ENCODE measurements around the gene P4HA2. TPM values are rescaled to one million over a fixed set of nuclear protein-coding genes. Genes with fewer than 3 reads are reported as not detected.

P4HA2 gene
- total RNA-seq: 10 to 100 TPM; 15.1 to 19.6 TPM
- 16.6 TPM for polyA plus RNA-seq (2013, experiment 1 of 2)
- polyA plus RNA-seq (2013, experiment 2 of 2): 14.6 TPM
- long read RNA-seq, experiment 1, partial matches to known transcripts: 4 of 6 reads
- long read RNA-seq, experiment 1, other reads (novel, unspliced or antisense): 1 of 6 reads
- long read RNA-seq, experiment 2, transcript P4HA2-202 (15 exons, 2,313 nt): major isoform, 12 of 36 reads
- long read RNA-seq, experiment 2, partial matches to known transcripts: 5 of 36 reads
- long read RNA-seq, experiment 2, other reads (novel, unspliced or antisense): 15 of 36 reads
- long read RNA-seq, experiment 3, transcript P4HA2-202 (15 exons, 2,313 nt): major isoform, 50 of 95 reads
- long read RNA-seq, experiment 3, transcript P4HA2-201 (16 exons, 2,230 nt): minor isoform, 5 of 95 reads
- long read RNA-seq, experiment 3, partial matches to known transcripts: 3 of 95 reads
- long read RNA-seq, experiment 3, other reads (novel, unspliced or antisense): 33 of 95 reads
- long read RNA-seq, experiment 4, partial matches to known transcripts: 0 of 8 reads
- long read RNA-seq, experiment 4, other reads (novel, unspliced or antisense): 4 of 8 reads

DNA sequence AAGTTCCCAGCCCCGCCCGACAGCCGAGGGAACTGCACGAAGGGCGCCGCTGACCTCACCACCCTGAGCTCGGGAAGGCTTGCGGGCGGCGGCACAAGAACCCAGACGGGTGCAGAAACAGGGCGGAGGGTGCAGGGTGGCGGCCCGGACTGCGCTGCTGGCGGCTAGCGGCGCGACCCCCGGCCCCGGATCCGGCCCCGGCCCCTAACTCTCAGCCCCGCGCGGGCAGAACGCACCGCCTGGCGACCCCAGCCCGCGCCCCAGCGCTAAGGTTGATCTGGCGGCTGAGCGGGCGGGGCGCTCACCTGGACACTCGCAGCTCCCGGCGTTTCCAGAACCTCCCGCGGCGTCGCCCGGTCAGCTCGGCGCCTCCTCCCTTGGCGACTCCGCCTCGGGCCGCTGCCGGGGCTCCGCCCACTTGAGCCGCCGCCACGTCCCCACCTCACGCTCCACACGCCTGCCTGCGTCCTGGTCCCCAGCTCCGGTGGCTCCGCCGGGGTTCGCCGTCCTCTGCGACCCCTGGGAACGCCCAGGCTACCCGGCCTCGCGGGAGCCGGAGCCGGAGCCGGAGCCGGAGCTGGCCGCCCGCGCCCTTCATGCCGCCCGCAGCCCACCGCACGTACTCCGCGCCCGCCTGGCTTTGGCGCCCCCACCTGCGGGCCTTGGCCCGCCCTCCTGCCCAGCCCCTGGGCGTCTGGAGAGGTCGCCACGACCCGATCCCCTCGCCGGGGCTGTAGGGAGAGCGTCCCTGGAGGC, at the start of gene P4HA2:
P4HA2 (minus strand) TSS at position 369 of the 756 bp plus-strand sequence. CDS start 9,227 bp downstream, outside the sequence.
- H3K9me3 Mint-ChIP-seq: no peaks in the 10 kb centered on the region
- no peak within 1 kb of the TSS for H3K27ac ChIP-seq (ENCODE audit: low read depth, low read length)
- H3K36me3 ChIP-seq (ENCODE audit: control insufficient read depth, insufficient read depth, low read length): no peaks in the 10 kb centered on the region
- H3K4me1 ChIP-seq (ENCODE audit: control insufficient read depth, insufficient read depth, low read length): no peaks in the 10 kb centered on the region
- H3K27me3 ChIP-seq (ENCODE audit: control insufficient read depth, insufficient read depth, low read length, poor library complexity, severe bottlenecking): peaks cover 63% of the 10 kb centered on the region
- TF ChIP-seq CTCF (conservative IDR thresholded peaks at IDR 0.05): no peak
- 0% methylated on average over 15 to 92 of the region's 92 CpGs for WGBS, 2 experiments (ENCODE audit: insufficient coverage in 1 of 2, insufficient read length in 1 of 2)
- H3K27ac Mint-ChIP-seq: no peak within 1 kb of the TSS
- peaks cover 8% of the 10 kb centered on the region for H3K4me1 Mint-ChIP-seq
- H3K9me3 ChIP-seq (ENCODE audit: control insufficient read depth, low read length): no peaks in the 10 kb centered on the region
- H3K27me3 Mint-ChIP-seq (ENCODE audit: insufficient read depth): peaks cover 61% of the 10 kb centered on the region
- H3K4me3 ChIP-seq (ENCODE audit: low read length): peak within 1 kb of the TSS; percentile 76
- H3K36me3 Mint-ChIP-seq (ENCODE audit: low read depth): no peaks in the 10 kb centered on the region
- H3K9ac ChIP-seq (ENCODE audit: extremely low read depth, low read length, poor library complexity, severe bottlenecking): peak within 1 kb of the TSS; percentile 59
- peak within 1 kb of the TSS; percentile 56 for H3K4me3 Mint-ChIP-seq
- peak; percentile 90 for DNase-seq

- no peaks in the 10 kb centered on the region for H3K36me3 Mint-ChIP-seq (ENCODE audit: low read depth)
- no peak for TF ChIP-seq CTCF (conservative IDR thresholded peaks at IDR 0.05)
- H3K27me3 Mint-ChIP-seq (ENCODE audit: insufficient read depth): peaks cover 9% of the 10 kb centered on the region
- H3K36me3 ChIP-seq (ENCODE audit: control insufficient read depth, insufficient read depth, low read length): no peaks in the 10 kb centered on the region
- no peaks in the 10 kb centered on the region for H3K4me1 ChIP-seq (ENCODE audit: control insufficient read depth, insufficient read depth, low read length)
- DNase-seq: no peak
- no peak overlapping the region for H3K27ac Mint-ChIP-seq
- H3K9ac ChIP-seq (ENCODE audit: extremely low read depth, low read length, poor library complexity, severe bottlenecking): no peak overlapping the region
- H3K27ac ChIP-seq (ENCODE audit: low read depth, low read length): no peak overlapping the region
- H3K4me1 Mint-ChIP-seq: peaks cover 4% of the 10 kb centered on the region
- no peaks in the 10 kb centered on the region for H3K9me3 ChIP-seq (ENCODE audit: control insufficient read depth, low read length)
- H3K4me3 ChIP-seq (ENCODE audit: low read length): no peak overlapping the region
- peaks cover 17% of the 10 kb centered on the region for H3K27me3 ChIP-seq (ENCODE audit: control insufficient read depth, insufficient read depth, low read length, poor library complexity, severe bottlenecking)
- no peak overlapping the region for H3K4me3 Mint-ChIP-seq
- 88 to 100% methylated on average over 6 of the region's 6 CpGs for WGBS, 2 experiments (ENCODE audit: insufficient coverage in 1 of 2, insufficient read length in 1 of 2)
- H3K9me3 Mint-ChIP-seq: no peaks in the 10 kb centered on the region
Observed at GRCh38 chr5:132277256-132277655, 49.6 kb upstream of the P4HA2 start.

DNA sequence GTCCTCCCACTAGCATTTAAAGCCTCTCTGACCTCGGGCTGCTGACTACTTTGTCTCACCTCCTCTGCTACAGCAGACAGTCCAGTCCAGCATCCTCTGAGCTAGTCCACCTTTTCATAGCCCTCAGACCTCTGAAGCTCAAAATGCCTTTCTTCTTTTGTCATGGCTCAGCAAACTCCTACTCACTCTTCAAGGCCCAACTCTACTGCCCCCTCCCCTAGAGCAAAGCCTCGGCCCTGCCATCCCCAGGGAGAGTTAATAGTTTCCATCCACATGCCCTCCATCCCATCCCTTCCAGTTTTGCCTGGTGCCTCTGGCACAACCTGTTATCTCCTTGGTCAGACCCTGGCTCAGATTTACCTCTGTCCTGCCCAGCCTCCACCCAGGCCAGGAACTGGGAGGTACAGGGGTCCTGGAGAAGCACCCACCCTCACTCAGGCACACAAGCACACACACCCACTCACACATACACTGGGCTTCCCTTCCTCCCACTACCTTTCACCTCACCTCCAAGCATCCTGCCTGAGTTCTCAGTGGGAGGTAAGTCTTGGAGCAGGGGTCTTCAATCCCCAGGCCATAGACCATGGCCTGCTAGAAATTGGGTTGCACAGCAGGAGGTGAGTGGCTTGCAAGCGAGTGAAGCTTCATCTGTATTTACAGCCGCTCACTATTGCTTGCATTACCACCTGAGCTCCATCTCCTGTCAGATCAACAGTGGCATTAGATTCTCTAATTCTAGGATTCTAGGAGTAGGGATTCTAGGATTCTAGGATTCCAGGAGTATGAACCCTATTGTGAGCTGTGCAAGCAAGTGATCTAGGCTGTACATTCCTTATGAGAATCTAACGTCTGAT, 47.9 kb upstream of the P4HA2 start:
- Mint-ChIP-seq H3K9me3 (no peaks in the 10 kb centered on the region), H3K36me3 (ENCODE audit: low read depth) (no peaks in the 10 kb centered on the region), H3K27ac (no peak overlapping the region), H3K27me3 (ENCODE audit: insufficient read depth) (peaks cover 5% of the 10 kb centered on the region), H3K4me3 (no peak overlapping the region), H3K4me1 (peaks cover 4% of the 10 kb centered on the region)
- no peak overlapping the region for H3K27ac ChIP-seq (ENCODE audit: low read depth, low read length)
- H3K4me3 ChIP-seq (ENCODE audit: low read length): no peak overlapping the region
- 65 to 85% methylated on average over 2 to 5 of the region's 5 CpGs for WGBS, 2 experiments (ENCODE audit: insufficient coverage in 1 of 2, insufficient read length in 1 of 2)
- no peak for TF ChIP-seq CTCF (conservative IDR thresholded peaks at IDR 0.05)
- no peaks in the 10 kb centered on the region for H3K36me3 ChIP-seq (ENCODE audit: control insufficient read depth, insufficient read depth, low read length)
- H3K9me3 ChIP-seq (ENCODE audit: control insufficient read depth, low read length): no peaks in the 10 kb centered on the region
- DNase-seq: peak; percentile 31
- H3K9ac ChIP-seq (ENCODE audit: extremely low read depth, low read length, poor library complexity, severe bottlenecking): no peak overlapping the region
- peaks cover 6% of the 10 kb centered on the region for H3K27me3 ChIP-seq (ENCODE audit: control insufficient read depth, insufficient read depth, low read length, poor library complexity, severe bottlenecking)
- no peaks in the 10 kb centered on the region for H3K4me1 ChIP-seq (ENCODE audit: control insufficient read depth, insufficient read depth, low read length)

Data from endodermal cell (in vitro differentiated cells).